ENCODE results near the gene NDUFV1. TPM values are rescaled to one million over a fixed set of nuclear protein-coding genes. Genes with fewer than 3 reads are reported as not detected.
A peak's percentile ranks its signal among the peaks of the same experiment; 100 is the strongest.

The NDUFV1 gene
- total and polyA plus RNA-seq, 9 of the 15 experiments (the other 6 are each of a cell fraction or from before 2014, with no cell fraction given) = 10.8 to 423 (median 209) TPM

DNA sequence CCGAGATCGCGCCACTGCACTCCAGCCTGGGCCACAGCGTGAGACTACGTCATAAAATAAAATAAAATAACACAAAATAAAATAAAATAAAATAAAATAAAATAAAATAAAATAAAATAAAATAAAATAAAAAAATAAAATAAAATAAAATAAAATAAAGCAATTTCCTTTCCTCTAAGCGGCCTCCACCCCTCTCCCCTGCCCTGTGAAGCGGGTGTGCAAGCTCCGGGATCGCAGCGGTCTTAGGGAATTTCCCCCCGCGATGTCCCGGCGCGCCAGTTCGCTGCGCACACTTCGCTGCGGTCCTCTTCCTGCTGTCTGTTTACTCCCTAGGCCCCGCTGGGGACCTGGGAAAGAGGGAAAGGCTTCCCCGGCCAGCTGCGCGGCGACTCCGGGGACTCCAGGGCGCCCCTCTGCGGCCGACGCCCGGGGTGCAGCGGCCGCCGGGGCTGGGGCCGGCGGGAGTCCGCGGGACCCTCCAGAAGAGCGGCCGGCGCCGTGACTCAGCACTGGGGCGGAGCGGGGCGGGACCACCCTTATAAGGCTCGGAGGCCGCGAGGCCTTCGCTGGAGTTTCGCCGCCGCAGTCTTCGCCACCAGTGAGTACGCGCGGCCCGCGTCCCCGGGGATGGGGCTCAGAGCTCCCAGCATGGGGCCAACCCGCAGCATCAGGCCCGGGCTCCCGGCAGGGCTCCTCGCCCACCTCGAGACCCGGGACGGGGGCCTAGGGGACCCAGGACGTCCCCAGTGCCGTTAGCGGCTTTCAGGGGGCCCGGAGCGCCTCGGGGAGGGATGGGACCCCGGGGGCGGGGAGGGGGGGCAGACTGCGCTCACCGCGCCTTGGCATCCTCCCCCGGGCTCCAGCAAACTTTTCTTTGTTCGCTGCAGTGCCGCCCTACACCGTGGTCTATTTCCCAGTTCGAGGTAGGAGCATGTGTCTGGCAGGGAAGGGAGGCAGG lies 23.2 kb upstream of the NDUFV1 start, which contains the start of gene GSTP1 (continued):
- TF ChIP-seq, protein P1, sequence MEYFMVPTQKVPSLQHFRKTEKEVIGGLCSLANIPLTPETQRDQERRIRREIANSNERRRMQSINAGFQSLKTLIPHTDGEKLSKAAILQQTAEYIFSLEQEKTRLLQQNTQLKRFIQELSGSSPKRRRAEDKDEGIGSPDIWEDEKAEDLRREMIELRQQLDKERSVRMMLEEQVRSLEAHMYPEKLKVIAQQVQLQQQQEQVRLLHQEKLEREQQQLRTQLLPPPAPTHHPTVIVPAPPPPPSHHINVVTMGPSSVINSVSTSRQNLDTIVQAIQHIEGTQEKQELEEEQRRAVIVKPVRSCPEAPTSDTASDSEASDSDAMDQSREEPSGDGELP (CRISPR knock-in tag; IDR thresholded peaks at IDR 0.05; ENCODE audit: borderline replicate concordance) = peak; percentile 92
- TF ChIP-seq MTA3 (IDR thresholded peaks at IDR 0.05; ENCODE audit: borderline replicate concordance) = peak; percentile 97
- TF ChIP-seq ZFP1 (CRISPR knock-in tag; IDR thresholded peaks at IDR 0.05) = no peak
- peak; percentile 94 for TF ChIP-seq FOXP1 (CRISPR knock-in tag; IDR thresholded peaks at IDR 0.05)
- TF ChIP-seq HDAC2 (IDR thresholded peaks at IDR 0.05) = no peak
- TF ChIP-seq EGR1 (conservative IDR thresholded peaks at IDR 0.05) = peak; percentile 17; the same call in 1 of the 2 replicates
- TF ChIP-seq, protein P2, sequence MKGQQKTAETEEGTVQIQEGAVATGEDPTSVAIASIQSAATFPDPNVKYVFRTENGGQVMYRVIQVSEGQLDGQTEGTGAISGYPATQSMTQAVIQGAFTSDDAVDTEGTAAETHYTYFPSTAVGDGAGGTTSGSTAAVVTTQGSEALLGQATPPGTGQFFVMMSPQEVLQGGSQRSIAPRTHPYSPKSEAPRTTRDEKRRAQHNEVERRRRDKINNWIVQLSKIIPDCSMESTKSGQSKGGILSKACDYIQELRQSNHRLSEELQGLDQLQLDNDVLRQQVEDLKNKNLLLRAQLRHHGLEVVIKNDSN (CRISPR knock-in tag; IDR thresholded peaks at IDR 0.05) = 0 out of 2 replicates have a peak, but pooled peaks have one; percentile 19
- TF ChIP-seq, protein P3, sequence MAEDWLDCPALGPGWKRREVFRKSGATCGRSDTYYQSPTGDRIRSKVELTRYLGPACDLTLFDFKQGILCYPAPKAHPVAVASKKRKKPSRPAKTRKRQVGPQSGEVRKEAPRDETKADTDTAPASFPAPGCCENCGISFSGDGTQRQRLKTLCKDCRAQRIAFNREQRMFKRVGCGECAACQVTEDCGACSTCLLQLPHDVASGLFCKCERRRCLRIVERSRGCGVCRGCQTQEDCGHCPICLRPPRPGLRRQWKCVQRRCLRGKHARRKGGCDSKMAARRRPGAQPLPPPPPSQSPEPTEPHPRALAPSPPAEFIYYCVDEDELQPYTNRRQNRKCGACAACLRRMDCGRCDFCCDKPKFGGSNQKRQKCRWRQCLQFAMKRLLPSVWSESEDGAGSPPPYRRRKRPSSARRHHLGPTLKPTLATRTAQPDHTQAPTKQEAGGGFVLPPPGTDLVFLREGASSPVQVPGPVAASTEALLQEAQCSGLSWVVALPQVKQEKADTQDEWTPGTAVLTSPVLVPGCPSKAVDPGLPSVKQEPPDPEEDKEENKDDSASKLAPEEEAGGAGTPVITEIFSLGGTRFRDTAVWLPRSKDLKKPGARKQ (CRISPR knock-in tag; IDR thresholded peaks at IDR 0.05) = no peak
- TF ChIP-seq GABPA (tag; conservative IDR thresholded peaks at IDR 0.05; ENCODE audit: low read depth) = no peak
- no peak for TF ChIP-seq PTTG1 (tag; IDR thresholded peaks at IDR 0.05; ENCODE audit: low read depth)
- peak; percentile 4 to 91; a peak in 2 of 4 replicates for TF ChIP-seq TEAD1 (CRISPR knock-in tag; IDR thresholded peaks at IDR 0.05)
- no peak; the same call in 1 of the 2 replicates for TF ChIP-seq ETV5 (CRISPR knock-in tag; IDR thresholded peaks at IDR 0.05; ENCODE audit: low read depth)
- TF ChIP-seq ZNF76 (CRISPR knock-in tag; IDR thresholded peaks at IDR 0.05; ENCODE audit: borderline replicate concordance) = no peak
- TF ChIP-seq MAFK (IDR thresholded peaks at IDR 0.05; ENCODE audit: low read length) = peak; percentile 85
- TF ChIP-seq E2F3 (CRISPR knock-in tag; IDR thresholded peaks at IDR 0.05) = peak; percentile 38; the same call in 1 of the 2 replicates
- TF ChIP-seq LCOR (CRISPR knock-in tag; IDR thresholded peaks at IDR 0.05) = no peak; the same call in 1 of the 2 replicates
- peak; percentile 85 for TF ChIP-seq CXXC5 (CRISPR knock-in tag; IDR thresholded peaks at IDR 0.05)
- peak; percentile 39; the same call in 1 of the 2 replicates for TF ChIP-seq ZKSCAN1 (IDR thresholded peaks at IDR 0.05; ENCODE audit: low read depth, low read length)
- TF ChIP-seq, protein P4, sequence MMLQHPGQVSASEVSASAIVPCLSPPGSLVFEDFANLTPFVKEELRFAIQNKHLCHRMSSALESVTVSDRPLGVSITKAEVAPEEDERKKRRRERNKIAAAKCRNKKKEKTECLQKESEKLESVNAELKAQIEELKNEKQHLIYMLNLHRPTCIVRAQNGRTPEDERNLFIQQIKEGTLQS (IDR thresholded peaks at IDR 0.05) = no peak
- TF ChIP-seq, protein P4 (CRISPR knock-in tag; conservative IDR thresholded peaks at IDR 0.05) = peak; percentile 47; the same call in 1 of the 2 replicates
